Lower leg skin (tissue), 4 donors: ENCODE measurements around the gene AMELX. TPM values are rescaled to one million over a fixed set of nuclear protein-coding genes. Genes with fewer than 3 reads are reported as not detected.
A peak's percentile ranks its signal among the peaks of the same experiment; 100 is the strongest.

ENCODE experiments used
- DNase-seq, 2 donors: peaks; one replicate each; pipeline ENCODE4 v3.0.0-alpha.2; 2019; ENCODE audit warnings: low spot score in 2 of 2
- H3K4me3 ChIP-seq: fragments of 200-600 bp; sonication (generic); 2 replicates; pipeline ENCODE4 v1.5.1; 2017; ENCODE audit warnings: mild to moderate bottlenecking, low read depth; ENCODE audit not compliant: poor library complexity, severe bottlenecking
- POLR2A ChIP-seq, 2 donors: fragments of 450-650 bp; IDR thresholded peaks; one replicate each; pipeline ENCODE4 v1.6.1; 2016 to 2017; ENCODE audit warnings: antibody characterized with exemption in 2 of 2, mild to moderate bottlenecking in 1 of 2, moderate library complexity in 1 of 2
- WGBS, 2 donors: methylation state at CpG; one replicate each; pipeline ENCODE4 v1.1.5; 2018; 5-methylcytosine and 5-hydroxymethylcytosine counted together
- intact Hi-C: fragments of 100-400 bp; cut with DNase I; formaldehyde crosslinking; loops from one replicate; pipeline ENCODE4 v1.15.0; 2023; ENCODE audit warnings: low total_unique reads
- total RNA-seq, 4 donors: library from RNA; depleted of rRNA; stranded (reverse); fragments of >200 nt; gene quantifications; one replicate each; pipeline ENCODE4 v1.1.0, GENCODE V29; 2016
- TF ChIP-seq, protein P1 (sequence below), 3 donors: fragments of 450-650 bp; IDR thresholded peaks; one replicate each; pipeline ENCODE4 v1.5.1; 2016; ENCODE audit warnings: antibody characterized with exemption in 3 of 3, mild to moderate bottlenecking in 3 of 3, moderate library complexity in 2 of 3

AMELX gene
- total RNA-seq, 4 donors from 2014 or later = not detected

DNA sequence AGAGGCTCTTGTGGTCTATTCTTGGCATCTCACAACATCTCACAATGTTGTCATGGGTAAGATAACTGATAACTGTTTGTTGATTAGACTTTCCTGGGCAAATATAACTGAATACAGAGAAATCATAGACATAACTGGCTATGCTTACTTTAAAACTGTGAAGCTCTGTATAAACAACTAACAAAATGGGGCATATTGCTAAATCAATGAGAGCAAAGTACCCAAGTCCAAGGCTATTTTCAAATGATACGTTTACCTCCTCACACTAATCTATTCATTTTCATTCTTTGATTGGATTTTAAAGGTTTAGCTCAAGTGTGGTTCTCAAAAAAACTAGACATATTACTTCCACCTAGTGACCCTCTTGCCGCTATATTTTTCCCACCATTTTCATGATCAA is 38.6 kb downstream of the AMELX start:
- intact Hi-C loops = no loop called here
- no peak overlapping the region for H3K4me3 ChIP-seq
- TF ChIP-seq, protein P1, sequence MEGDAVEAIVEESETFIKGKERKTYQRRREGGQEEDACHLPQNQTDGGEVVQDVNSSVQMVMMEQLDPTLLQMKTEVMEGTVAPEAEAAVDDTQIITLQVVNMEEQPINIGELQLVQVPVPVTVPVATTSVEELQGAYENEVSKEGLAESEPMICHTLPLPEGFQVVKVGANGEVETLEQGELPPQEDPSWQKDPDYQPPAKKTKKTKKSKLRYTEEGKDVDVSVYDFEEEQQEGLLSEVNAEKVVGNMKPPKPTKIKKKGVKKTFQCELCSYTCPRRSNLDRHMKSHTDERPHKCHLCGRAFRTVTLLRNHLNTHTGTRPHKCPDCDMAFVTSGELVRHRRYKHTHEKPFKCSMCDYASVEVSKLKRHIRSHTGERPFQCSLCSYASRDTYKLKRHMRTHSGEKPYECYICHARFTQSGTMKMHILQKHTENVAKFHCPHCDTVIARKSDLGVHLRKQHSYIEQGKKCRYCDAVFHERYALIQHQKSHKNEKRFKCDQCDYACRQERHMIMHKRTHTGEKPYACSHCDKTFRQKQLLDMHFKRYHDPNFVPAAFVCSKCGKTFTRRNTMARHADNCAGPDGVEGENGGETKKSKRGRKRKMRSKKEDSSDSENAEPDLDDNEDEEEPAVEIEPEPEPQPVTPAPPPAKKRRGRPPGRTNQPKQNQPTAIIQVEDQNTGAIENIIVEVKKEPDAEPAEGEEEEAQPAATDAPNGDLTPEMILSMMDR (IDR thresholded peaks at IDR 0.05) = no peak
- TF ChIP-seq POLR2A (IDR thresholded peaks at IDR 0.05) = no peak
- no peak for DNase-seq
- 73 to 96% methylated on average over 2 of the region's 2 CpGs for WGBS, 2 donors

DNA sequence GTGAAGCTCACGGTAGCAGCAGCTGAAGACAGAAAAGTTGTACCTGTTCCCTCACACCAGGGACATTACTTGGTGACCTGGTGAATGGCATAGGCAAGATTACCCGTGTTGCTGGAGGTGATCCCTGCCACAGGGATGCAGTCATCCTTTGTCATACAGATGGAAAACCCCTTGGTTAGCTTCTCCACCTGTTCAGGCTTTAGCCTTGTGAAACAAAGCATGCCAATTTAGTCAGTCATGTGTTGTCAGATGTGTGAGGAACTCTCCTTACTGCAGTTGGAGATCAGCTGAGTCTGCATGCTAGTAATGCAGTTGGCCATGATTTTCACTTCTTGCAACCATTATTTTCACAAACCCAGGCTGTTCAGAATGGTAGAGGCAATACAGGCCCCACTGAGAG is 41.0 kb downstream of the AMELX start:
- no peak overlapping the region for H3K4me3 ChIP-seq
- DNase-seq = no peak
- intact Hi-C loops = no loop called here
- TF ChIP-seq, protein P1 (IDR thresholded peaks at IDR 0.05) = no peak
- no peak for TF ChIP-seq POLR2A (IDR thresholded peaks at IDR 0.05)
- 70% methylated on average over 2 of the region's 2 CpGs for WGBS, 2 donors

DNA sequence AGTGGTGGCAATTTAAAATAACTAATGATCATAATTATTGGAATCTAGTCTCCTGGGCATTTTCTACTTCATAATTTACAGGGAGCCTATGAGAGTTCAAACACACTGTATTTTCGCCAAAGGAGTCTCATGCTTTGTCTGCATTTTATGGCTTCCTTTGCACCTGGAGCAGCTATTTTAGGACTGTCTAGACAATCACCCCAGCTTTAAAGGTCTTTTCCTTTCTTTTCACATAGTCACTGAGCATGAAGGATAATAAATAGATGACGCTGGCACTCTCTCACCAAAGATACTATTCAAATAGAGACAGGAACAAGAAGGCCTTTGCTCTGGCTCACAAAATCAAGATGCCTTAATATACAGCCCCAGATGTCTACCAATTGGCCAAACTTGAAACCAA is 43.0 kb downstream of the AMELX start:
- no peak for DNase-seq
- WGBS, 2 donors = 84 to 94% methylated on average over 2 of the region's 2 CpGs
- H3K4me3 ChIP-seq = no peak overlapping the region
- TF ChIP-seq, protein P1 (IDR thresholded peaks at IDR 0.05) = no peak
- no peak for TF ChIP-seq POLR2A (IDR thresholded peaks at IDR 0.05)
- intact Hi-C loops = no loop called here

DNA sequence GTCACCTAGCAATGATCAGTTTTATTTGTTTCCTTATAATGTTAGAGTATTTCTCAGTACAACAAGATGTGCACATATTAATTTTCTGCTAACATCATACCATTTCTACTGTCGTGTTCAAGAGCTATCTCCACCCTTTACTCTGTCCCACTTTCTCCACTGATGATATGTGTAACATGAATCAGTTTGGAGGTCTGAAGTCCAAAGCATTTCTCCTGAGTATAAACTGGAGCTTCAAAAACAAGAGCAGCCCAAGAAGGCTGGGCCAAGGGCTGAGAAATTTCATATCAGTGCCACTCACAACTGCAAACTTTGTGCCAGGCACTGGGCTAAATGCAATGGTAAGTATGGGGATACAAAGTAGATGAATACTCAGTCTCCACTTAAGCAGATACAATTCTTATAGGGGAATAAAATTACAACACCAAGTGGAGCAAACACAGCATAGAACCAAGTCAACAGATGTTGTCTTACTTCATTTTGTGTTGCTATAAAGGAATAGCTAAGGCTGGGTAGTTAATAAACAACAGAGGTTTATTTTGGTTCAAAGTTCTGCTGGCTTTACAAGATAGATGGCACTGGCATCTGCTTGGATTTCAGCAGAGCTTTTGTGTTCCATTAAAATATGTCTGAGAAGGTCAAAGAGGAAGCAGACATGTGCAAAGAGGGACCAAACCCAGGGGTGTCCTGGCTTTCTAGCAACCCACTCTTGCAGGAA is 44.2 kb downstream of the AMELX start:
- intact Hi-C loops = no loop called here
- 62 to 89% methylated on average over 1 of the region's 1 CpG for WGBS, 2 donors
- TF ChIP-seq POLR2A (IDR thresholded peaks at IDR 0.05) = no peak
- TF ChIP-seq, protein P1 (IDR thresholded peaks at IDR 0.05) = no peak

DNA sequence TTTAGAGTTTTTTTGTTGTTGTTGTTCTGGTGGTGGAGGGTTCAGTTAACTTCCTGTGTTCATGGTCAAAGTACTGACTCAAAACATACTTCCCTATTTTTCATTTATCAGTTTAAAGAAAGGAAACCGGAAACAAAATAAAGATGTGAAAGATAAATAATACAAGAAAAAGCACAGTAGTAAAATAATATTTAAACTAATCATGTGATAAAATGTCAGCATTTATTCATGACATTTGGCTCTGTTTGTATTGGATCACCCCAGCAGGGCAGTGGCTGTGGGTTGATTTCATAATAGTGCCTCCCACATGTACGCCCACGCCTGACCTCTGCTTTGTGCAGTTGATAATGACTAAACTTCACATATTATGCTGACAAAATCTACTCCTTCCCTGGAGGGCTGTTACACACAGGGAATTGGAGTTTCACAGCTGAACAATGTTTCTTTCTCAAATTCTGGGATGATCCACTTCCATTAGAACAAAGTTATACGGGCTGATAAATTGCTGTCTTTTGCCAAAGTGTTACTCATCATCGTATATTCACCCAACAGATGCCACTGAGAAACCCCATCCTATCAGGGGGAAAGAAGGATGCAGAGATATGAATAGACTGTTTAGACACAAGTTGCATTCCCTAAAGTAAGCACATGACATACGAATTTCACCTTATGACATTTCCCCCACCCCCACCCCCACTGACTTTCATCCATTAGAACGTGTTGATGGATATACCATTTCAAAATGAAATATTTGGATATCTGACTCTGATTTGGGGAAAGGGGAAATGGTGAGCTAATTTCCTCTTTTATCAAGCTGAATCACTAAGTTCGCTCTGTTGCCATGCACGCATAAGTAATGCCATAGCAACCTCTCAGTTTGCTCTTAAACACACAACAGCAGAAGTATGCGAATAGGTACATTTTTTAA is 48.3 kb downstream of the AMELX start:
- TF ChIP-seq POLR2A (IDR thresholded peaks at IDR 0.05) = no peak
- TF ChIP-seq, protein P1 (IDR thresholded peaks at IDR 0.05) = no peak
- intact Hi-C loops = no loop called here
- DNase-seq = peak; percentile 69 to 87
- no peak overlapping the region for H3K4me3 ChIP-seq
- WGBS, 2 donors = 12 to 38% methylated on average over 10 of the region's 10 CpGs

More for the DNA sequence above, 44.2 kb downstream of the AMELX start:
- DNase-seq = no peak
- H3K4me3 ChIP-seq = no peak overlapping the region
